Measurements from ENCODE around the gene PFDN1. TPM values are rescaled to one million over a fixed set of nuclear protein-coding genes. Genes with fewer than 3 reads are reported as not detected.

The PFDN1 gene
- 57.2 TPM for total RNA-seq

GRCh38 chr5:140302786-140303639 lies at the start of gene PFDN1:
TSS of gene PFDN1 (minus strand) at chr5:140303101. CDS start at chr5:140303073, 28 bp downstream.

GRCh38 chr5:140346348-140347221 lies 43.7 kb upstream of the PFDN1 start, which contains the start of gene HBEGF:
TSS of gene HBEGF (minus strand) at chr5:140346603. CDS start at chr5:140346328, 275 bp downstream.

Other genes starting within 250 kb of the PFDN1 start
- gene PURA, start 189.0 kb downstream of the PFDN1 start, total RNA-seq: 24.7 TPM
- gene IGIP, start 177.2 kb downstream of the PFDN1 start, total RNA-seq: 14.5 TPM
- gene CYSTM1, start 127.9 kb downstream of the PFDN1 start, total RNA-seq: 6.2 TPM
- 17.1 TPM for gene HBEGF, start 43.5 kb upstream of the PFDN1 start, total RNA-seq
- not detected for gene SLC4A9, start 57.1 kb upstream of the PFDN1 start, total RNA-seq
- gene ANKHD1, start 98.7 kb upstream of the PFDN1 start, total RNA-seq: 164 TPM
- gene EIF4EBP3, start 244.6 kb upstream of the PFDN1 start, total RNA-seq: 5.6 TPM